Endometrial microvascular endothelial cells (primary cell): ENCODE measurements around the gene RAB5IF. TPM values are rescaled to one million over a fixed set of nuclear protein-coding genes. Genes with fewer than 3 reads are reported as not detected.

ENCODE experiments used
- in situ Hi-C: cut with HindIII; loops from 2 replicates; pipeline ENCODE4 v1.10.0; 2017; ENCODE audit warnings: low sequenced_read_pairs, low pct_unique_long_range_greater_than_20kb; ENCODE audit errors: inconsistent ontology term
- total RNA-seq: library from RNA; depleted of rRNA; stranded (reverse); fragments of >200 nt; gene quantifications from one replicate; pipeline ENCODE4 v1.2.3, GENCODE V29; 2015; ENCODE audit errors: inconsistent ontology term

RAB5IF gene
- total RNA-seq, 1 donor from 2014 or later = 183 TPM

GRCh38 chr20:36647196-36648121, 41.9 kb downstream of the RAB5IF start:
- in situ Hi-C loops = loop anchor here (25.0 kb wide), 1 partner anchor 160 kb away; no protein-coding TSS in a partner anchor

GRCh38 chr20:36653456-36653855, 47.9 kb downstream of the RAB5IF start:
- in situ Hi-C loops = no loop called here

- in situ Hi-C loops = no loop called here
Measured at GRCh38 chr20:36654506-36654905, 48.9 kb downstream of the RAB5IF start.

GRCh38 chr20:36655004-36655403, 49.4 kb downstream of the RAB5IF start:
- in situ Hi-C loops = no loop called here

GRCh38 chr20:36656733-36657132, 51.2 kb downstream of the RAB5IF start:
- in situ Hi-C loops = no loop called here

- in situ Hi-C loops = no loop called here
Measured at GRCh38 chr20:36658300-36658699, 52.7 kb downstream of the RAB5IF start.

Other genes with a start within 250 kb of the RAB5IF start
- gene MYL9, start 64.3 kb upstream of the RAB5IF start, total RNA-seq = 45.0 TPM
- gene TGIF2, start 32.2 kb upstream of the RAB5IF start, total RNA-seq = 21.9 TPM
- gene SLA2, start 40.4 kb downstream of the RAB5IF start, total RNA-seq = 0.28 TPM
- gene NDRG3, start 140.3 kb downstream of the RAB5IF start, total RNA-seq = 31.8 TPM
- 38.2 TPM for gene DSN1, start 168.0 kb downstream of the RAB5IF start, total RNA-seq